HCT116 (cell line): ENCODE measurements around the gene ZNF595.

ENCODE experiments used
- EZH2 ChIP-seq: fragments of 200-600 bp; sonication (generic); IDR thresholded peaks from 2 replicates; pipeline ENCODE4 v1.6.1; 2017; ENCODE audit warnings: antibody characterized with exemption, mixed run types
- POLR2A ChIP-seq: IDR thresholded peaks from 2 replicates; pipeline ENCODE4 v1.7.0; 2011; ENCODE audit warnings: borderline replicate concordance; ENCODE audit not compliant: insufficient read depth, insufficient read length; ENCODE audit errors: extremely low read depth
- POLR2AphosphoS5 ChIP-seq: IDR thresholded peaks from 2 replicates; pipeline ENCODE4 v1.6.1; 2011; ENCODE audit warnings: mild to moderate bottlenecking, low read depth, low read length, moderate library complexity
- TF ChIP-seq, protein P1 (sequence below), 3 experiments: fragments of 200-600 bp in 1 of 3; sonication (generic) in 1 of 3; IDR thresholded peaks in 2 of 3; conservative IDR thresholded peaks in 1 of 3; 2 replicates each; pipeline ENCODE4 v1.5.1; 2012 to 2017; ENCODE audit warnings: low read depth in 2 of 3, low read length in 2 of 3, antibody characterized with exemption in 1 of 3, borderline replicate concordance in 1 of 3, control low read depth in 1 of 3, mild to moderate bottlenecking in 1 of 3, mixed read lengths in 1 of 3, mixed run types in 1 of 3, moderate library complexity in 1 of 3; ENCODE audit not compliant: insufficient read depth in 1 of 3
- TF ChIP-seq, protein P2 (sequence below): IDR thresholded peaks from 2 replicates; pipeline ENCODE4 v1.6.1; 2012

DNA sequence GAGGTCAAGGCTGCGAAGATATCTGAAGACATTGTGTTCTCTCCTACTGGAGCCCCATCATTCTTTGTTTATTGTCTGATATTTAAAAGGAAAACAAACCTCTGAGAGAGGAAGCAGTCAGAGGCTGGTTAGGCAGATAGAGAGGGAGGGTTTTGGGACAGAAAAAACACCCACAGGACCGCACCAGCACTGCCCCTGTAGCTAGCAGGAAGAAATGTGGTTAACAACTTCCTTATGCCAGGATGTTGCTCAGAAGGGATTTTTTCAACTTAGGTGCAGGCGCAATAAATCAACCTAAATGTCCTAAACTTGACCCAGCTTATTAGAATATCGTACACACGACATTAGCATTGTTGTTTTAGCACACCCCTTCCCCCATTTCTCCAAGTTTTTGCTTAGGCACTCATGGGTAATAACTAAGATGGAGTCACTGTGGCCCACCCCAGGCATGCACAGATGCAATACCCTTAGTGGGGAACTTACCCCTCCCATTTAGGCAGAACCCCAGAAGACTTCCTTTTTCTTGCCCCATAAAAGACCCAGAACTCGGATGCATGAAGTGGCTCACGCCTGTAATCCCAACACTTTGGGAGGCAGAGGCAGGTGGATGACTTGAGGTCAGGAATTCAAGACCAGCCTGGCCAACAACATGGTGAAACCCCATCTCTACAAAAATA lies 68.4 kb downstream of the ZNF595 start:
- TF ChIP-seq, protein P1, sequence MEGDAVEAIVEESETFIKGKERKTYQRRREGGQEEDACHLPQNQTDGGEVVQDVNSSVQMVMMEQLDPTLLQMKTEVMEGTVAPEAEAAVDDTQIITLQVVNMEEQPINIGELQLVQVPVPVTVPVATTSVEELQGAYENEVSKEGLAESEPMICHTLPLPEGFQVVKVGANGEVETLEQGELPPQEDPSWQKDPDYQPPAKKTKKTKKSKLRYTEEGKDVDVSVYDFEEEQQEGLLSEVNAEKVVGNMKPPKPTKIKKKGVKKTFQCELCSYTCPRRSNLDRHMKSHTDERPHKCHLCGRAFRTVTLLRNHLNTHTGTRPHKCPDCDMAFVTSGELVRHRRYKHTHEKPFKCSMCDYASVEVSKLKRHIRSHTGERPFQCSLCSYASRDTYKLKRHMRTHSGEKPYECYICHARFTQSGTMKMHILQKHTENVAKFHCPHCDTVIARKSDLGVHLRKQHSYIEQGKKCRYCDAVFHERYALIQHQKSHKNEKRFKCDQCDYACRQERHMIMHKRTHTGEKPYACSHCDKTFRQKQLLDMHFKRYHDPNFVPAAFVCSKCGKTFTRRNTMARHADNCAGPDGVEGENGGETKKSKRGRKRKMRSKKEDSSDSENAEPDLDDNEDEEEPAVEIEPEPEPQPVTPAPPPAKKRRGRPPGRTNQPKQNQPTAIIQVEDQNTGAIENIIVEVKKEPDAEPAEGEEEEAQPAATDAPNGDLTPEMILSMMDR (IDR thresholded peaks at IDR 0.05 in 2 of 3, conservative IDR thresholded peaks at IDR 0.05 in 1 of 3; ENCODE audit: borderline replicate concordance in 1 of 3, insufficient read depth in 1 of 3, low read depth in 2 of 3, low read length in 2 of 3), result no peak
- TF ChIP-seq, protein P2, sequence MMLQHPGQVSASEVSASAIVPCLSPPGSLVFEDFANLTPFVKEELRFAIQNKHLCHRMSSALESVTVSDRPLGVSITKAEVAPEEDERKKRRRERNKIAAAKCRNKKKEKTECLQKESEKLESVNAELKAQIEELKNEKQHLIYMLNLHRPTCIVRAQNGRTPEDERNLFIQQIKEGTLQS, result no peak
- TF ChIP-seq POLR2AphosphoS5, result no peak
- no peak for TF ChIP-seq POLR2A
- no peak for TF ChIP-seq EZH2
